GM10847 (cell line): ENCODE measurements around the gene LMNB1.
A peak's percentile ranks its signal among the peaks of the same experiment; 100 is the strongest.

Experiments used
- POLR2A ChIP-seq: IDR thresholded peaks from 2 replicates; pipeline ENCODE4 v1.6.1; 2011; ENCODE audit not compliant: insufficient read length; ENCODE audit errors: extremely low read depth

Gene LMNB1, protein sequence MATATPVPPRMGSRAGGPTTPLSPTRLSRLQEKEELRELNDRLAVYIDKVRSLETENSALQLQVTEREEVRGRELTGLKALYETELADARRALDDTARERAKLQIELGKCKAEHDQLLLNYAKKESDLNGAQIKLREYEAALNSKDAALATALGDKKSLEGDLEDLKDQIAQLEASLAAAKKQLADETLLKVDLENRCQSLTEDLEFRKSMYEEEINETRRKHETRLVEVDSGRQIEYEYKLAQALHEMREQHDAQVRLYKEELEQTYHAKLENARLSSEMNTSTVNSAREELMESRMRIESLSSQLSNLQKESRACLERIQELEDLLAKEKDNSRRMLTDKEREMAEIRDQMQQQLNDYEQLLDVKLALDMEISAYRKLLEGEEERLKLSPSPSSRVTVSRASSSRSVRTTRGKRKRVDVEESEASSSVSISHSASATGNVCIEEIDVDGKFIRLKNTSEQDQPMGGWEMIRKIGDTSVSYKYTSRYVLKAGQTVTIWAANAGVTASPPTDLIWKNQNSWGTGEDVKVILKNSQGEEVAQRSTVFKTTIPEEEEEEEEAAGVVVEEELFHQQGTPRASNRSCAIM

DNA sequence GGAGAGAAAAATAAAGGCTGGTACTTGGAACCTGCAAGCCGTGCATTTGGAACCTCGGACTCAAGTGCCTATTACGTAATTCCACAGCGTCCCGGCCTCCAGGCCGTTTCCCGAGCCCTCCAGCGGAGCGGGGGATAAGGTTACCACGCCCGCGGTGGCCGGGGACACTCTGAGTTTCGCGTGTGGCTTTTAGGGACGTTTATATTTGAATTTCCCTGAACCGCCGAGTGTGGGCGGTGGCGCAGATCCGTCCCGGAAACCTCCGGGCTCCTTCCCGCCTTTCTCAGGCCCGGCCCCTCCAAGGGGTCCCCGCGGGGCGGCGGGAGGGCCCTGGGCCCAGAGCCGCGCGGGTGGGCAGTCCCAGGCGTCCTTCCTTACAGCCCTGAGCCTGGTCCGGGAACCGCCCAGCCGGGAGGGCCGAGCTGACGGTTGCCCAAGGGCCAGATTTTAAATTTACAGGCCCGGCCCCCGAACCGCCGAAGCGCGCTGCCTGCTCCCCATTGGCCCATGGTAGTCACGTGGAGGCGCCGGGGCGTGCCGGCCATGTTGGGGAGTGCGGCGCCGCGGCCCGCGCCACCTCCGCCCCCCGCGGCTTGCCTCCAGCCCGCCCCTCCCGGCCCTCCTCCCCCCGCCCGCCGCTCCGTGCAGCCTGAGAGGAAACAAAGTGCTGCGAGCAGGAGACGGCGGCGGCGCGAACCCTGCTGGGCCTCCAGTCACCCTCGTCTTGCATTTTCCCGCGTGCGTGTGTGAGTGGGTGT lies at the start of gene LMNB1:
Gene LMNB1 (plus strand): TSS at position 638 of the 758 bp plus-strand sequence. CDS start 373 bp downstream, outside the sequence.
- peak; percentile 86 for TF ChIP-seq POLR2A

DNA sequence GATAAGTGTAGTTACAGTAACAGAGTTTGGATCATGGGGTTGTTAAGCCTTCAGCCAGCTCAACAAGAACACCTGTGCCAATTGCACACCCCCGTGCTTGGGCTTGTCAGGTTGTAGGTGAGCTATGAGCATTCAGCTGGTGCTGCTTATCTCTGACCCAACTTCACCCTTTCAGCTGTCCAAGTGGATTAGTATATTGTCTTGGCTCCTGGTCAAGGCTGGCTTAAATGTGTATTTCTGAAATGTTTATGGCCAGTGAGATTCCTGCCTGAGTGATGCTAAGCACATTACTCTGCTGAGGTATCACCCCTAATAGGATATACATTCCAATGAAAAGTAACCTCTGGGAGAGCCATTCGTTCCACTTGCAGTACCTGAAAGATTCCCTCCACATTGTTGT lies 44.2 kb upstream of the LMNB1 start:
- no peak for TF ChIP-seq POLR2A

DNA sequence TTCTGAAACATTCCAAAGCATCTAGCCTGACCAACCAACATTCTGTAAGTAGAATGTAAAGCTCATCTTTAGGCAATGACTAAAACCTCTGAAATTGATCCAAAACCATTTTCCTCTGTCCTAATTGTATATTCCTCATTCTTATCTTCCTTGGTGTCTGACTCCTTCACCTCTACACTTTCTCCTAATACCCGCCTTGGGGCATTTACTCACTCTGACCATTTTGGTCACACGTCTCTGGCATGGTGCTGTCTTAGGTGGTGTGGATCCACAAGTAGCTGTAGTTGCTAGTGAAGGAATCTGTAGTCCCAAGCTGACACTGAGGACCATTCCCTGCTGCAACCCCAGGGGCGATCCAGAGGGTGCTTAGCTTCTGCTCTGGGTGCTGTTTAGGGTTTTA lies 40.8 kb upstream of the LMNB1 start:
- no peak for TF ChIP-seq POLR2A

DNA sequence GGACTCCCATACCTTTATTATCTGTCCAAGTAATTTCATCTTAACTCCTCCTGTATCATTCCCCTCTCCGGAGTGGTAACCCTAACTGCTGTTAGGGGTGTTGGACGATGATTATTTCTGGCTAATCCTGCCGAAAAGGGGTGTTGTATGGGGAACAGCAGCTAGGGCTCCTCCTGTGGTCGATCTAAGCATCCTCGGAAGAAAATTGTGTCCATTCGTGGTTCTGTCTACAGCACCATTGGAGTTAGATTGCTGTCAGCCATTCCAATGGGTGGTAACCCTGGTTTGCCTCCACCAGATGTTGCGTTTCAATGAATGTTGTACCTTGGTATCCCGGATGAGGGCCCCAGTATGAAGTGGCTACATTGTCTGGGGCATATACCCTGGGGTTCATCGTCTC lies 35.6 kb upstream of the LMNB1 start:
- no peak for TF ChIP-seq POLR2A

DNA sequence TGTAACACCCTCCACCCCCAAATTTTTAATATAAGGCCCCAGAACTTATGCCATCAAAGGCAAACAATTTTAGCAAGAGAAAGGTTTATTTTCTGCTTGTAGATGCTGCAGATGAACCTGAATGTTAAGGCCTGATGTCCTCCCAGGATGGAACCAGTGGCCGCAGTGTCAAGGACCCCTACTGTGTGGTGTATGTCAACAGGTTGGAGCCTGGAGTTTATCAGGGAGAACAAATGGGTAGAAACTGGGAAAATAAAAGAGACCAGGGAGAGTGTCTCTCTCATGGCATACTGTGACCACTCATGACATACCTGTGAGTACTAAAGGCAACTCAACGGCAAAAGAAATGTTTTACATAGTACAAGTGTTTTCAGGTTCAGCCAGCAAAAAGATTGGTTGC lies 34.5 kb upstream of the LMNB1 start:
- no peak for TF ChIP-seq POLR2A

DNA sequence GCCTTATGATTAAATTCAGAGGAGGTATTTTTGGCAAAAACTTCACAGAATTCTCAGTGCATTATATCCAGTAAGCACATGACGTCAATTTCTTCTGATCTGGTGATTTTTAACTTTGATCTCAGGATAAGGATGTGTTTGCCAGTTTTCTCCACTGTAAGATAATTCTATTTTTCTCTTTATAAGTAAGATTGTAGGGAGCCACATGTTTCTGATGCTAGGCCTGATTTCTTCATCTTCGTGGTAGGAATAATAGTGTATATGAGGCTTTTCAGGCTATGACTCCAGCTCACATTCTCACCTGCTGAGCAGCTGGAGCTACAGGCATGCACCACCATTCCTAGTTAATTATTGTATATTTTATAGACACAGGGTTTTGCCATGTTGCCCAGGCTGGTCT lies 32.1 kb upstream of the LMNB1 start:
- no peak for TF ChIP-seq POLR2A

DNA sequence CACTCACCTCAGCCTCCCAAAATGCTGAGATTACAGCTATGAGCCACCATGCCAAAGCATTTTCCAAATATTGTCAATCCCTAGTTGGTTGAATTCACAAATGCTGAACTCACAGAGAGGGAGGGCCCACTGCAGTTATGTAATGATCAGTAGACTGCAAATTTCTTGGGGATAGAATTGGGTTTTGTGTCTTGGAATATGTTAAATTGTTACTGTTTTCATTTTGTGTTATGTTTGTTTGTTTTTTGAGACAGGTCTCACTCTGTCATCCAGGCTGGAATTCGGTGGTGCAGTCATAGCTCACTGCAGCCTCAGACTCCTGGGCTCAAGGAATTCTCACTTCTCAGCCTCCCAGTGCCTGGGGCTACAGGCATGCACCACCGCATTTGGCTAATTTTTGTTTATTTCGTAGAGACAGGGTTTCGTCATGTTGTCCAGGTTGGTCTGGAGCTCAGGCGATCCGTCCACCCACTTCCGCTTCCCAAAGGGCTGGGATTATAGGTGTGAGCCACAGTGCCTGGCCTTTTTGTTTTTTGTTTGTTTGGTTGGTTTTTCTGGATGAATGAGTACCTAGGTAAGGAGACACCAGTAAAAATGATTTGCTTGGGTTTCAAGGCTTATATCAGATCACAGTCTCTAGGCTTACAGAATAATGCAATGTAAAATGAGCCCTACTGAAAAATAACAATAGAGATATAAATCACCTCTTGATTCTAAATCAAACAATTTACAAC lies 31.5 kb upstream of the LMNB1 start:
- no peak for TF ChIP-seq POLR2A

DNA sequence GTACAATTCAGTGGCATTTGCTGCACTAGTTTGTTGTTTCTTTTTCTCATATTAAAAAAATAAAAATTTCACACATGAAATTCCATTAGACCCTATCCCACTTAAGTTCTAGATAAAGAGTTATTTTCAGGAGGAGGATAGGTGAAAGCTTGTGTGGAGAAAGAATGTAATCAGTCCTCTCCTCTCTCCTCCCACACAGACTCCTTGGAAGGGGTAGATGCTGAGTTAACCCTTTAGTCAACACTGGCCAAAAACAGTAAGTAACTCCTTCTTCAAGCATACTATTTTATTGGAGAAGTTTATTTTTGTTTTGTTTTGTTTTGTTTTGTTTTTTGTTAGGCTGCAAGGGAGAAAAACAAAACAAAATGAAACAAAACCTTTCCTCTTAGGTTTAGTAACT lies 30.6 kb upstream of the LMNB1 start:
- no peak for TF ChIP-seq POLR2A

DNA sequence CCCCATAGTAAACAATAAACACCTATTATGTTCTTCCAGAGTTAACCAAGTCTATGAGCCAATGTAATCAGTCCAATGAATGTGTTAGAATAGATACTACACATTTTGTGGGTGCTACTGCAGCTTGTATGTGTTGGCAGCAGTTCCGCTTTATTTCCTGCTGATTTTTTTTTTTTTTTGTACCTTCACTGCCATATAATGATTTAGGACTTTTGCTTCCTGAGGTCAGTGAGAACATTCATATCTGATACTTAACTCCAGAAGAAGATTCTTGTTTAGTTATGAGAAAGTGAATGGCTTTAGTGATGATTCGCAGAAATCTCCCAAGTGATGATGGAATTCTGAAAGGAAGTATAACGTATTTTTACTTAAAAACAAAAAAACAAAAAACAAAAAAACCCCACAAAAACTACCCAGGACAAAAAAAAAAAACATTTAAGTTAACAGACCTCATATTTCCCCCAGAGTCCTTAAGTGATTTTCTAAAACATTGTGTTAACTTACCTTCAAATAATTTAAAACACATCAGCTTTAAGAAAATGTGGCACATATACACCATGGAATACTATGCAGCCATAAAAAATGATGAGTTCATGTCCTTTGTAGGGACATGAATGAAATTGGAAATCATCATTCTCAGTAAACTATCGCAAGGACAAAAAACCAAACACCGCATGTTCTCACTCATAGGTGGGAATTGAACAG lies 24.7 kb upstream of the LMNB1 start:
- no peak for TF ChIP-seq POLR2A

DNA sequence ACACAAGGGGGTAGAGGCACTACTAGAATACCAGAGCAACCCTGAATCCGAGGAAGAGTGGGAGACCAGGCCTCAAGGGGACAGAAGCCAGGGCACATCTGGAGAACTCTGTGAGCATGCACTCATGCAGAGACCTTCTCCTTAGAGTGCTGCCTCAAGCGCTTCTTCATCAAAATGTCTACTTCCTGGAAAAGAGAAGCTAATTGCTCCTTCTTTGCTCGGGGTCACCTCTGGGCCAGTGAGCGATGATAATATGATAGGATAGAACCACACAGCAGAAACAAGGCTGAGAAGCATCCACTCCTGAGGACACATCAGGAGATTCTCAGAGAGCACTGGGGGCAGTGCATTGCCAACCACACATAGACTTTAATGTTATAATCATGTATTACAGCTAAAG lies 23.7 kb upstream of the LMNB1 start:
- no peak for TF ChIP-seq POLR2A

DNA sequence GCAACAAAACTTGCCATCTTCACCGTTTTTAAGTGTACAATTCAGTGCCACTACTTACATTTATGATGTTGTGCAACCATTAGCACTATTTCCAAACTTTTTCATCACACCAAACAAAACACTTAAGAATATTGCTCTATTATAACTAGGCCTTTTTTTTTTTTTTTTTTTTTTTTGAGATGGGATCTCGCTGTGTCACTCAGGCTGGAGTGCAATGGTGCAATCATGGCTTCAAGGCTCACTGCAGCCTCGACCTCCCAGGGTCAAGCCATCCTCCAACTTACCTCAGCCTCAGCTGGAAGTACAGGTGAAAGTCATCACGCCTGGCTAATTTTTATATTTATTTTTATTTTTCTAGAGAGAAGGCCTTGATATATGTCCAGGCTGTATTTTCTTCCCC lies 22.3 kb upstream of the LMNB1 start:
- TF ChIP-seq POLR2A: no peak

DNA sequence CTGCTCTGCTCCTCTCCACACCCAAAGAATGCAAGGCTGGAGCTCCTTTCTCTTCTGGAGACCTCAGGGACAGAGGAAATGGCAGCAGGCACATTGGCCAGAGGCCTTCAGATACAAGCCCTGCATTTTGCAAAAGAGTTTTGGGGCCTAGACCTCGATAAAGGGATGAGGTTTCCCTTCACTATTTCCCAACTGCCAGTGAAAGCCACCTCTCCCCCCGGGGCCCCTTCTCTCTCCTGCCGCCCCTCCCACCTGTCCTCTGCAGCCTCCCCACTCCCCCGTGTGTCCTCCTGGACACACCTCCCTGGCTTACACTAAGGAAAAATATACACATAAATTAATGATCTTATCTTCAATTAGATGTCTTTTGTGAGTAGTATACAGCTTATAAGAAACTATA lies 21.3 kb upstream of the LMNB1 start:
- TF ChIP-seq POLR2A: no peak

DNA sequence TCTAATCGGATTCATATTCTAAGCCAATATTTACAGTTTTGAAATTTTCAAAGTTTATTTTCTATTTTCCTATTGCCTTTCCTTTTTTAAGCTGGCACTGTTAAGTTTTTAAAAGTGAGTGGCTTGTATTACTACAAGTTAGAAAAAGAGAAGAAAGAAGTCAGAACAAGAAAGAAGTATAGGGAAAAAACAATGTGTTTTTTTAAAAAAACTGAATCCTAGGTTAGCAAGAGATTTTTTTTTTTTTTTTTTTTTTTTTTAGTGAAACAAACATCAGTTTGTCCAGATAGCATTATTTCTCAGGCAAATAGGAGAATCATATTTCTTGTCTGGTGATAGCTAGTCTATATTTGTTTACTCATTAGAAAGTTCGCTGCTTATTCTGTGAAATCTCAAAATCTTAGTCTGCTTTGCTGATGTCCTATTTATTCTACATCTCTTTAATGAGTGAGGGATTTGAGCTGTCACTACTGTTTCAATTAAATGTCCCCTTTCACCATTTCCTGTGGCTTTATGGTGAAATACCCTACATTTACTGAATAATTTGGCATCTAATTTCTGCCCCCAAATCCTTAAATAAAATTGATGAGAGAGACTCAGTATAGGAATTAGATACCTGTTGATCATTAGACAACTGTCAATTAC lies 19.1 kb upstream of the LMNB1 start:
- no peak for TF ChIP-seq POLR2A

DNA sequence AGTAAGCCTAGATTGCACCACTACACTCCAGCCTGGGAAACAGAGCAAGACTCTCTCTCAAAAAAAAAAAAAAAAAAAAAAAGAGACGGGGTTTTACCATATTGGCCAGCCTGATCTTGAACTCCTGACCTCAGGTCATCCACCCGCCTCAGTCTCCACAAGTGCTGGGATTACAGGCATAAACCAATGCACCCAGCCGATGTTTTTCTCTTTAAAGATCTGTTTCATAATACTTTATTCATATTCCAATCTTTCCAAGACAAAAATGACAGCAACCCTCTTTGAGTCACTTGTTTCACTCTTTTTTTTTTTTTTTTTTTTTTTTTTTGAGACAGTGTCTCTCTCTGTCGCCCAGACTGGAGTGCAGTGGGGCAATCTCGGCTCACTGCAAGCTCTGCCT lies 13.6 kb upstream of the LMNB1 start:
- TF ChIP-seq POLR2A: no peak
